Stomach smooth muscle (tissue), 2 donors: ENCODE results near the gene AP2A1.

Experiments
- H3K27ac ChIP-seq: one replicate; pipeline ENCODE4 v1.7.0; 2013; ENCODE audit warnings: mild to moderate bottlenecking, low read length, inconsistent platforms
- H3K27me3 ChIP-seq, 2 donors: one replicate each; pipeline ENCODE4 v1.7.0; 2013; ENCODE audit warnings: low read length in 2 of 2; ENCODE audit not compliant: insufficient read depth in 2 of 2, control insufficient read depth in 1 of 2
- H3K36me3 ChIP-seq, 2 donors: one replicate each; pipeline ENCODE4 v1.7.0; 2013; ENCODE audit warnings: low read length in 2 of 2; ENCODE audit not compliant: control insufficient read depth in 2 of 2, insufficient read depth in 2 of 2
- H3K4me1 ChIP-seq: one replicate; pipeline ENCODE4 v1.7.0; 2013; ENCODE audit warnings: low read length; ENCODE audit not compliant: control insufficient read depth, insufficient read depth
- H3K4me3 ChIP-seq, 2 donors: one replicate each; pipeline ENCODE4 v1.7.0; 2013; ENCODE audit warnings: low read length in 2 of 2
- H3K9ac ChIP-seq, 2 donors: one replicate each; pipeline ENCODE4 v1.7.0; 2013; ENCODE audit warnings: low read length in 2 of 2, mild to moderate bottlenecking in 1 of 2
- H3K9me3 ChIP-seq, 2 donors: one replicate each; pipeline ENCODE4 v1.7.0; 2013; ENCODE audit warnings: low read length in 2 of 2; ENCODE audit not compliant: control insufficient read depth in 2 of 2
- donor health status: healthy.
- donor health status: Pancreatic carcinoma.

The AP2A1 gene

GRCh38 chr19:49793561-49793840 lies 26.7 kb downstream of the AP2A1 start:
- Histone ChIP-seq H3K27ac (no peak overlapping the region), H3K9me3 (no peaks in the 10 kb centered on the region), H3K4me3 (no peak overlapping the region), H3K4me1 (peaks cover 2% of the 10 kb centered on the region), H3K27me3 (no peaks in the 10 kb centered on the region), H3K36me3 (peaks cover 36 to 54% of the 10 kb centered on the region in 2 donors), H3K9ac (no peak overlapping the region)

DNA sequence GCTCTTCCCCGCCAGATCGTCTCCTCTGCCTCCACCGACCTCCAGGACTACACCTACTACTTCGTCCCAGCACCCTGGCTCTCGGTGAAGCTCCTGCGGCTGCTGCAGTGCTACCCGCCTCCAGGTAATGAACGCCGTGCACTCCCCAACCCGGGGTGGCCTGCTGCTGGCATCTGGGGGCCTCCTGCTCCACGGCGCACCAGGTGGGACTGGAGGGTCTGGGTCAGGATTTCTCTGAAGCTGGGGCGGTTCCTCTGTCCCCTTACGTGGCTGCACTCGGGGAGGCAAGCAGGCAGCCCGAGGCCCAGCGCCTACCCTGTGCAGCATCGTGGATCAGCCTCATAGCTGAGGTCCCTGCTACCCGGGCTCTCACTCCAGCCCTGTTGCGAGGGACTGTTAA lies 28.8 kb downstream of the AP2A1 start:
- Histone ChIP-seq H3K4me1 (peaks cover 2% of the 10 kb centered on the region), H3K9me3 (no peaks in the 10 kb centered on the region), H3K36me3 (peaks cover 41 to 59% of the 10 kb centered on the region in 2 donors)

DNA sequence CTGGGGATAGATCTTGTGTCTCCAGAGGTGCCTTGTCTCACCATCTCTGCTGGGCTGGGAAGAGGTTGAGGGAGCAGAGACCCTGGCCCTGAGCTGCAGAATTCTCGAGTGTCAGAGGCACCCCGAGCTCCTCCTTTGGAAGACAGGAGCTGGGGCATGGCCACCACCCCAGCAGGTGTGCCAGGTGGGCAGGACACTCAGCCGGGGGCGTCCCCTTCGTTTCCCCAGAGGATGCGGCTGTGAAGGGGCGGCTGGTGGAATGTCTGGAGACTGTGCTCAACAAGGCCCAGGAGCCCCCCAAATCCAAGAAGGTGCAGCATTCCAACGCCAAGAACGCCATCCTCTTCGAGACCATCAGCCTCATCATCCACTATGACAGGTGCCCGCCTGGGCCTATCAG lies 31.8 kb downstream of the AP2A1 start:
- no peak overlapping the region for H3K27ac ChIP-seq
- H3K27me3 ChIP-seq: no peaks in the 10 kb centered on the region
- no peak overlapping the region for H3K4me3 ChIP-seq
- no peaks in the 10 kb centered on the region for H3K9me3 ChIP-seq
- H3K9ac ChIP-seq: no peak overlapping the region
- peaks cover 13% of the 10 kb centered on the region for H3K4me1 ChIP-seq
- peaks cover 29 to 43% of the 10 kb centered on the region in 2 donors for H3K36me3 ChIP-seq

More for the DNA sequence above, 28.8 kb downstream of the AP2A1 start:
- H3K27ac ChIP-seq: no peak overlapping the region
- no peak overlapping the region for H3K4me3 ChIP-seq
- no peak overlapping the region for H3K9ac ChIP-seq
- H3K27me3 ChIP-seq: no peaks in the 10 kb centered on the region

DNA sequence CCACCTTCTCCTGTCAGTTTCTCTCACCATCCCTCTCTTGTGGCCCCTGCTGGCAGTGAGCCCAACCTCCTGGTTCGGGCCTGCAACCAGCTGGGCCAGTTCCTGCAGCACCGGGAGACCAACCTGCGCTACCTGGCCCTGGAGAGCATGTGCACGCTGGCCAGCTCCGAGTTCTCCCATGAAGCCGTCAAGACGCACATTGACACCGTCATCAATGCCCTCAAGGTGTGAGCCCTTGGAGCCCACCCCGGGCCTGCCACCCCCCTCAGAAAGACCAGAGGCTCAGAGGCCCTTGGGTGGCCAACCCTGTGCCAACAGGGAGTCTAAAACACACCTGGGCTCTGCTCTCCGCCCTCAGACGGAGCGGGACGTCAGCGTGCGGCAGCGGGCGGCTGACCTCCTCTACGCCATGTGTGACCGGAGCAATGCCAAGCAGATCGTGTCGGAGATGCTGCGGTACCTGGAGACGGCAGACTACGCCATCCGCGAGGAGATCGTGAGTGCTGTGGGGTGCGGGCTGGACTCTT lies 32.5 kb downstream of the AP2A1 start:
- peaks cover 26 to 42% of the 10 kb centered on the region in 2 donors for H3K36me3 ChIP-seq
- H3K4me1 ChIP-seq: peaks cover 13% of the 10 kb centered on the region
- no peak overlapping the region for H3K9ac ChIP-seq
- no peak overlapping the region for H3K27ac ChIP-seq
- H3K27me3 ChIP-seq: no peaks in the 10 kb centered on the region
- no peak overlapping the region for H3K4me3 ChIP-seq
- no peaks in the 10 kb centered on the region for H3K9me3 ChIP-seq

- peaks cover 13% of the 10 kb centered on the region for H3K4me1 ChIP-seq
- H3K9me3 ChIP-seq: no peaks in the 10 kb centered on the region
- H3K9ac ChIP-seq: no peak overlapping the region
- no peak overlapping the region for H3K27ac ChIP-seq
- no peaks in the 10 kb centered on the region for H3K27me3 ChIP-seq
- H3K4me3 ChIP-seq: no peak overlapping the region
- peaks cover 24 to 41% of the 10 kb centered on the region in 2 donors for H3K36me3 ChIP-seq
These were observed 33.1 kb downstream of the AP2A1 start for GRCh38 chr19:49799798-49800376.

DNA sequence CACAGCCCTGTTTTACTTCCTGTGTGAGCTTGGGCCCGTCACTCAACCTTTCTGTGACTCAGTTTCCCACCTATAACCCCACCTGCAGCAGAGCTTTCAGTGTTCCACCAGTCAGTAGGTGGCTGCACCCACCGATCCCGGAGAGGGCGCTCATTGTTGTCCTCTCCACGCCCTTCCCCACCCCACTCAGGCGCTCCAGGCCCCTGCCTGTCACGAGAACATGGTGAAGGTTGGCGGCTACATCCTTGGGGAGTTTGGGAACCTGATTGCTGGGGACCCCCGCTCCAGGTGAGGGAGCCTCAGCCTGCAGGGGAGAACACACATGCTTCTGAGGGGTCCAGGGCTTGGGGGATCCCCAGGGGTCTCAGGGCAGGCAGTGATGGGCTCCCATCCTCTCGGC lies 34.0 kb downstream of the AP2A1 start:
- Histone ChIP-seq H3K36me3 (peaks cover 23 to 36% of the 10 kb centered on the region in 2 donors), H3K4me1 (peaks cover 13% of the 10 kb centered on the region), H3K9me3 (no peaks in the 10 kb centered on the region), H3K27ac (no peak overlapping the region), H3K4me3 (no peak overlapping the region), H3K27me3 (no peaks in the 10 kb centered on the region), H3K9ac (no peak overlapping the region)

GRCh38 chr19:49801401-49801888 lies 34.6 kb downstream of the AP2A1 start:
- H3K27ac ChIP-seq: no peak overlapping the region
- peak overlapping the region in 1 of 2 donors; percentile 36 for H3K9ac ChIP-seq
- peaks cover 13% of the 10 kb centered on the region for H3K4me1 ChIP-seq
- no peaks in the 10 kb centered on the region for H3K9me3 ChIP-seq
- H3K27me3 ChIP-seq: no peaks in the 10 kb centered on the region
- peak overlapping the region; percentile 71 to 87 for H3K4me3 ChIP-seq
- peaks cover 16 to 29% of the 10 kb centered on the region in 2 donors for H3K36me3 ChIP-seq

DNA sequence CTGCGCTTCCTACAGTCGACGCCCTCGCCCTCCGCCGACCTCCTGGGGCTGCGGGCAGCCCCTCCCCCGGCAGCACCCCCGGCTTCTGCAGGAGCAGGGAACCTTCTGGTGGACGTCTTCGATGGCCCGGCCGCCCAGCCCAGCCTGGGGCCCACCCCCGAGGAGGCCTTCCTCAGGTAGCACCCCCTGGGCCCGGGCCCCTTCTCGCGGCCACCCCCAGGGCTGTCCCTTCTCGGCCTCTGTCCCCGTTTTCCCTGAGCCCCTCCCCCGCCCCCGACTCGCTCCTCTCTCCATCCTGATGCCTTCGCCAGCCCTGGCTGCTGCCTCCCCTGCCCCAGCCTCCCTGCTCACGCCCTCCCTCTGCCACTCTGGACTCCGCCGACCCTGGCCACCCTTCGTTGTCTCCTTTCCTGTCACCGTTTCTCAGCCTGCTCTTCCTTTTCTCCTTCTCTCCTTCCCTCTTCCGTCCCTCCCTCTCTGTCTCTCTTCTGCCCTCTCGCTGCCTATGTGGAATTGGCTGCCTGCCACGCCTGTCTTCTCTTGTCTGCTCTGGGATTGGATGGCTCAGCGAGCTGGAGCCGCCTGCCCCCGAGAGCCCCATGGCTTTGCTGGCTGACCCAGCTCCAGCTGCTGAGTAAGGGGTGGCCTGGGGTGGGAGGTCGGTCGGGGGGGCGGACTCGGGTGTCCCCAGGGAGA lies 35.3 kb downstream of the AP2A1 start:
- H3K9ac ChIP-seq: peak overlapping the region; percentile 71 to 73
- H3K36me3 ChIP-seq: peaks cover 10 to 24% of the 10 kb centered on the region in 2 donors
- H3K9me3 ChIP-seq: no peaks in the 10 kb centered on the region
- peaks cover 14% of the 10 kb centered on the region for H3K4me1 ChIP-seq
- peak overlapping the region; percentile 41 for H3K27ac ChIP-seq
- peak overlapping the region; percentile 71 to 87 for H3K4me3 ChIP-seq
- no peaks in the 10 kb centered on the region for H3K27me3 ChIP-seq

DNA sequence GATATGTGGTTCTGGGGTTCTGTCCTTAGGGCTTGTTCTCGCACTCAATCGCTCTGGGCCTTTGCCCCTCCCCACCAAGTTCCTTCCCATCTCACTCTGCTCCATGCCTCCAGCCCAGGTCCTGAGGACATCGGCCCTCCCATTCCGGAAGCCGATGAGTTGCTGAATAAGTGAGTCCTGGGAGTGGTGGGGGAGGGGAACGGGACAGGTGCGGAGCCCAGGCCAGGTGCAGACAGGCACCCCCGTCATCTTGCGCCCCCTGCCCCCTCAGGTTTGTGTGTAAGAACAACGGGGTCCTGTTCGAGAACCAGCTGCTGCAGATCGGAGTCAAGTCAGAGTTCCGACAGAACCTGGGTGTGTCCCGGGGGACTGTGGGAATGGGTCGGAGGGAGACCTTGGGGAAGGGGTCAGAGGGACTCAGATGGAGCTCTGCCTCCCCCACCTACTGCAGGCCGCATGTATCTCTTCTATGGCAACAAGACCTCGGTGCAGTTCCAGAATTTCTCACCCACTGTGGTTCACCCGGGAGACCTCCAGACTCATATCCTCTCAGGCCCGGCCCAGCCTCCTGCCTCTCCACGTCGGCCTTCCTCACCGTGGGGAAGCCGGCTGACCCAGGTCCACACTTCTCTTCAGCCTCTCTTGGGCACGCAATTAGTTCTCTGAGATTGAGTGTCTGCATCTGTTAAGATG lies 36.2 kb downstream of the AP2A1 start:
- peak overlapping the region; percentile 71 to 87 for H3K4me3 ChIP-seq
- H3K36me3 ChIP-seq: peaks cover 8 to 28% of the 10 kb centered on the region in 2 donors
- H3K27me3 ChIP-seq: no peaks in the 10 kb centered on the region
- H3K27ac ChIP-seq: peak overlapping the region; percentile 31
- H3K9ac ChIP-seq: peak overlapping the region; percentile 29 to 35
- H3K9me3 ChIP-seq: no peaks in the 10 kb centered on the region
- peaks cover 17% of the 10 kb centered on the region for H3K4me1 ChIP-seq

DNA sequence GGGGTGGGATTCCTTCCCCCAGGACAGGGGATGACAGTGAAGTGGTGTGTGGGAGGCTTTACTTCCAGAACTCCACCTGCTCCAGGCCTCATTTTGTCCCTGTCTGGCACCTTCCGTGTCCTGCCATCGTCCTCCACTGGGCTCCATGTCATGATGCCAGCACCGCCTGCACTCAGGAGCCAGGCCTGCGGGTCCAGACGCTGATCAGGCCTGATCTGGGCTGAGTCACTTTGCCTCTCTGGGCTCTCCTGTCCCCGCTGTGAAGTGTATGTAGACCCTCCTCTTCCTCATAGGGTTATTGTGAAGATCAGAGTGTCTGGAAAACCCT lies 36.7 kb downstream of the AP2A1 start:
- no peaks in the 10 kb centered on the region for H3K27me3 ChIP-seq
- H3K4me1 ChIP-seq: peaks cover 21% of the 10 kb centered on the region
- H3K9me3 ChIP-seq: no peaks in the 10 kb centered on the region
- H3K27ac ChIP-seq: no peak overlapping the region
- H3K9ac ChIP-seq: no peak overlapping the region
- no peak overlapping the region for H3K4me3 ChIP-seq
- peaks cover 6 to 23% of the 10 kb centered on the region in 2 donors for H3K36me3 ChIP-seq
